Measurements from ENCODE around the gene SNX13.
A peak's percentile ranks its signal among the peaks of the same experiment; 100 is the strongest.

The SNX13 gene

GRCh38 chr7:17781491-17782215 lies 158.6 kb downstream of the SNX13 start:
- peak; percentile 12 for DNase-seq (ENCODE audit: low spot score)

GRCh38 chr7:17779381-17779780 lies 160.9 kb downstream of the SNX13 start:
- DNase-seq (ENCODE audit: low spot score) = no peak

GRCh38 chr7:17774716-17775288 lies 165.5 kb downstream of the SNX13 start:
- DNase-seq (ENCODE audit: low spot score) = no peak

- DNase-seq (ENCODE audit: low spot score) = peak; percentile 47
Measured at GRCh38 chr7:17774248-17774647, 166.0 kb downstream of the SNX13 start.

GRCh38 chr7:17773289-17773626 lies 167.0 kb downstream of the SNX13 start:
- DNase-seq (ENCODE audit: low spot score) = peak; percentile 63

- DNase-seq (ENCODE audit: low spot score) = no peak
Measured at GRCh38 chr7:17772581-17773288, 167.6 kb downstream of the SNX13 start.

GRCh38 chr7:17771901-17772408 lies 168.3 kb downstream of the SNX13 start:
- DNase-seq (ENCODE audit: low spot score) = no peak

GRCh38 chr7:17770710-17771375 lies 169.5 kb downstream of the SNX13 start:
- DNase-seq (ENCODE audit: low spot score) = no peak

- peak; percentile 43 for DNase-seq (ENCODE audit: low spot score)
Measured at GRCh38 chr7:17769918-17770317, 170.4 kb downstream of the SNX13 start.

- no peak for DNase-seq (ENCODE audit: low spot score)
Measured at GRCh38 chr7:17758008-17758407, 182.3 kb downstream of the SNX13 start.

GRCh38 chr7:17746020-17746530 lies 194.2 kb downstream of the SNX13 start:
- no peak for DNase-seq (ENCODE audit: low spot score)

- DNase-seq (ENCODE audit: low spot score) = no peak
Measured at GRCh38 chr7:17745610-17746009, 194.7 kb downstream of the SNX13 start.

- DNase-seq (ENCODE audit: low spot score) = no peak
Measured at GRCh38 chr7:17743316-17743715, 197.0 kb downstream of the SNX13 start.

GRCh38 chr7:17741426-17741825 lies 198.9 kb downstream of the SNX13 start:
- DNase-seq (ENCODE audit: low spot score) = no peak

Measured in AG08396 (cell line).